K562 (cell line): ENCODE data around the gene SUCO. TPM values are rescaled to one million over a fixed set of nuclear protein-coding genes. Genes with fewer than 3 reads are reported as not detected.
A peak's percentile ranks its signal among the peaks of the same experiment; 100 is the strongest.

Source experiments
- BRCA1 ChIP-seq, 2 experiments: fragments of 450-650 bp in 1 of 2; sonication (generic) in 1 of 2; formaldehyde crosslinking in 1 of 2; IDR thresholded peaks; 2 replicates each; pipeline versions ENCODE4 v1.5.0 to v1.6.1; 2017 to 2020; ENCODE audit warnings: mild to moderate bottlenecking in 1 of 2, missing genetic modification reagents in 1 of 2
- CCNT2 ChIP-seq: IDR thresholded peaks from 2 replicates; pipeline ENCODE4 v1.6.1; 2011; ENCODE audit warnings: borderline replicate concordance, low read depth, mild to moderate bottlenecking, moderate library complexity, mixed read lengths, low read length; ENCODE audit not compliant: insufficient read length; ENCODE audit errors: extremely low read depth
- CEBPG ChIP-seq, 3 experiments: fragments of 200-800 bp in 1 of 3; sonication (Bioruptor generic) in 1 of 3; sonication (generic) in 1 of 3; formaldehyde crosslinking in 1 of 3; IDR thresholded peaks in 2 of 3; conservative IDR thresholded peaks in 1 of 3; 2 replicates each; pipeline versions ENCODE4 v1.6.1 to v1.8.0; 2016 to 2022; ENCODE audit warnings: missing compliant biosample characterization in 2 of 3, missing genetic modification characterization in 2 of 3, mild to moderate bottlenecking in 1 of 3, missing genetic modification reagents in 1 of 3
- CHAMP1 ChIP-seq: fragments of 450-650 bp; IDR thresholded peaks from 2 replicates; pipeline ENCODE4 v1.6.1; 2016; ENCODE audit warnings: mild to moderate bottlenecking
- DPF2 ChIP-seq: fragments of 450-650 bp; IDR thresholded peaks from 2 replicates; pipeline ENCODE4 v1.6.1; 2016
- ESRRA ChIP-seq: fragments of 450-650 bp; IDR thresholded peaks from 2 replicates; pipeline ENCODE4 v1.6.1; 2014; ENCODE audit warnings: low read depth, mild to moderate bottlenecking, moderate library complexity, borderline replicate concordance
- ESRRB ChIP-seq: fragments of 250-450 bp; sonication (Bioruptor Pico); IDR thresholded peaks from 2 replicates; pipeline ENCODE4 v1.5.0; 2020; ENCODE audit warnings: mild to moderate bottlenecking, moderate library complexity, borderline replicate concordance
- HDAC2 ChIP-seq: fragments of 450-650 bp; IDR thresholded peaks from 2 replicates; pipeline ENCODE4 v1.6.1; 2016; ENCODE audit warnings: mild to moderate bottlenecking
- MAFG ChIP-seq: fragments of 450-650 bp; conservative IDR thresholded peaks from 2 replicates; pipeline ENCODE4 v1.6.1; 2016; ENCODE audit warnings: missing genetic modification characterization, missing compliant biosample characterization
- MAFK ChIP-seq: IDR thresholded peaks from 2 replicates; pipeline ENCODE4 v1.6.1; 2011; ENCODE audit warnings: low read length, improper control_type of control experiment
- MBD2 ChIP-seq: sonication (generic); IDR thresholded peaks from 2 replicates; pipeline ENCODE4 v1.6.1; 2016; ENCODE audit warnings: low read depth, borderline replicate concordance
- NR2C1 ChIP-seq, 2 experiments: fragments of 450-650 bp; IDR thresholded peaks; 2 replicates each; pipeline ENCODE4 v1.6.1; 2017; ENCODE audit warnings: mild to moderate bottlenecking in 2 of 2, antibody characterized with exemption in 1 of 2, inconsistent platforms in 1 of 2, missing compliant biosample characterization in 1 of 2, missing genetic modification characterization in 1 of 2
- PBX2 ChIP-seq, 2 experiments: IDR thresholded peaks in 1 of 2; conservative IDR thresholded peaks in 1 of 2; 2 replicates each; pipeline ENCODE4 v1.6.1; 2016; ENCODE audit warnings: low read depth in 2 of 2, mild to moderate bottlenecking in 1 of 2, missing compliant biosample characterization in 1 of 2, missing genetic modification characterization in 1 of 2, moderate library complexity in 1 of 2
- RAD51 ChIP-seq: fragments of 450-650 bp; IDR thresholded peaks from 2 replicates; pipeline ENCODE4 v1.7.1; 2016; ENCODE audit warnings: low read depth, mild to moderate bottlenecking, borderline replicate concordance
- SIN3A ChIP-seq, 2 experiments: fragments of 150-350 bp in 1 of 2; IDR thresholded peaks; 2 replicates each; pipeline ENCODE4 v1.6.1; 2011 to 2016; ENCODE audit warnings: borderline replicate concordance in 2 of 2, low read depth in 2 of 2, low read length in 2 of 2, mild to moderate bottlenecking in 2 of 2, moderate library complexity in 2 of 2; ENCODE audit not compliant: control insufficient read depth in 1 of 2
- SMARCE1 ChIP-seq: fragments of 450-650 bp; IDR thresholded peaks from 2 replicates; pipeline ENCODE4 v1.7.1; 2016; ENCODE audit warnings: mild to moderate bottlenecking
- SNRNP70 ChIP-seq: fragments of 200-400 bp; formaldehyde crosslinking; optimal IDR thresholded peaks from 2 replicates; pipeline ENCODE3; 2017; ENCODE audit warnings: low read depth, low read length
- SOX6 ChIP-seq: fragments of 450-650 bp; IDR thresholded peaks from 2 replicates; pipeline ENCODE4 v1.6.1; 2014; ENCODE audit warnings: mild to moderate bottlenecking
- TRIM24 ChIP-seq, 2 experiments: fragments of 450-650 bp; IDR thresholded peaks; 2 replicates each; pipeline ENCODE4 v1.6.1; 2016
- ZNF57 ChIP-seq: fragments of 450-650 bp; formaldehyde crosslinking; IDR thresholded peaks from 2 replicates; pipeline ENCODE4 v1.4.0; 2020; ENCODE audit warnings: mild to moderate bottlenecking, moderate library complexity
- polyA plus RNA-seq, 8 experiments: library from polyadenylated mRNA; depleted of rRNA in 4 of 8; stranded (reverse) in 5 of 8; unstranded in 3 of 8; fragments of >200 nt; fragmentation: Nextera tagmentation in 2 of 8; fragmentation: Illumina TruSeq in 1 of 8; extraction: Ambion mirVana in 2 of 8; extraction: Trizol in 1 of 8; gene quantifications; 2 replicates each; pipeline versions ENCODE4 v1.2.1 to v1.2.3, GENCODE V29; 2011 to 2014; ENCODE audit warnings: inconsistent platforms in 1 of 8, missing spikeins in 1 of 8
- total RNA-seq, 7 experiments: library from RNA; depleted of rRNA in 6 of 7; stranded (reverse); fragments of >200 nt in 6 of 7; fragmentation: Illumina TruSeq in 2 of 7; extraction: Trizol in 2 of 7; gene quantifications; 2 replicates each; pipeline versions ENCODE4 v1.2.1 to v1.2.3, GENCODE V29; 2011 to 2021; ENCODE audit warnings: low replicate concordance in 1 of 7
- TF ChIP-seq, protein P1 (sequence below): sonication (generic); formaldehyde crosslinking; IDR thresholded peaks from 2 replicates; pipeline ENCODE4 v1.8.0; 2022; ENCODE audit warnings: missing genetic modification reagents, mild to moderate bottlenecking, borderline replicate concordance

SUCO gene
- total and polyA plus RNA-seq, 9 of the 15 experiments (the other 6 are each of a cell fraction or from before 2014, with no cell fraction given), result 2.5 to 20.6 (median 14.3) TPM

DNA sequence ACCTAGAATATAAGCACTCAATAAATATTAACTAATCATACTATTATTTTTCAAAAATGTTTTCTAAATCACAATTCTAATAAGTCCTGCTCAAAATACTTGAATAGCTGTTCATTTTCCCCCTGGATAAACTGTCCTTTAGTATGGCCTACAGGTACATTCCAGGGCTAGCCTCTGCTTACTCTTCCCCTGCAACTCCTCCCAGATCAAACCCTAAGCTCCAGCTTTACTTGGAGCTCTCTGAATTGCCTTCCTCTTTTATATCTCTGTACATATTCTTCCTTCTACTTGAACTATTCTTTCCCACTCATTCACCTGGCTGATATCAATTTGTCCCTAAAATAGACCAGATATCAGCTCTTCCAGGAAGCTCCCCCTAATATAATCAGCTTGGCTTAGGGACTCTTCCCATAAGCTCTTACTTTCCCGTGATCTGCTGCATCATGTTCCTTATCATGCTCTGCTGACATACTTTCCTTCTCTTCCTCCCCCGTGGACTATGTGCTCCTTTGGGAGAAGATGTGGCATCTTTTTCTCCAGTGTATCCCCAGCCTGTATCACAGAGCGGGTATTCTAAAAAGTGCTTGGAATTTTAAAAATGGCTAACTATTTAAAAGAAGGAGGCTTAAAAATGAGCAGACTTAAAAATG, 46.0 kb upstream of the SUCO start (continued):
- TF ChIP-seq TRIM24 (IDR thresholded peaks at IDR 0.05) (no peak), RAD51 (no peak), SOX6 (peak; percentile 41; the same call in 1 of the 2 replicates), BRCA1 (IDR thresholded peaks at IDR 0.05) (no peak), BRCA1 (CRISPR knock-in tag; IDR thresholded peaks at IDR 0.05) (no peak), NR2C1 (IDR thresholded peaks at IDR 0.05) (no peak), NR2C1 (tag; IDR thresholded peaks at IDR 0.05) (no peak), ESRRB (no peak), HDAC2 (peak; percentile 47; the same call in 1 of the 2 replicates), CCNT2 (no peak), MAFG (tag) (peak; percentile 80), ZNF57 (CRISPR knock-in tag) (no peak), SNRNP70 (no peak), MBD2 (no peak), CHAMP1 (peak; percentile 32; the same call in 1 of the 2 replicates), ESRRA (no peak), PBX2 (CRISPR knock-in tag; IDR thresholded peaks at IDR 0.05; ENCODE audit: low read depth) (no peak), PBX2 (tag; conservative IDR thresholded peaks at IDR 0.05; ENCODE audit: low read depth) (0 out of 2 replicates have a peak, but pooled peaks have one; percentile 17), DPF2 (peak; percentile 61), CEBPG (CRISPR knock-in tag; IDR thresholded peaks at IDR 0.05) (no peak), CEBPG (tag; conservative IDR thresholded peaks at IDR 0.05 in 1 of 2, IDR thresholded peaks at IDR 0.05 in 1 of 2) (no peak), MAFK (peak; percentile 46; the same call in 1 of the 2 replicates), SMARCE1 (peak; percentile 44; the same call in 1 of the 2 replicates), SIN3A (IDR thresholded peaks at IDR 0.05; ENCODE audit: borderline replicate concordance in 2 of 2, control insufficient read depth in 1 of 2, low read depth in 2 of 2, low read length in 2 of 2) (no peak)
- TF ChIP-seq, protein P1, sequence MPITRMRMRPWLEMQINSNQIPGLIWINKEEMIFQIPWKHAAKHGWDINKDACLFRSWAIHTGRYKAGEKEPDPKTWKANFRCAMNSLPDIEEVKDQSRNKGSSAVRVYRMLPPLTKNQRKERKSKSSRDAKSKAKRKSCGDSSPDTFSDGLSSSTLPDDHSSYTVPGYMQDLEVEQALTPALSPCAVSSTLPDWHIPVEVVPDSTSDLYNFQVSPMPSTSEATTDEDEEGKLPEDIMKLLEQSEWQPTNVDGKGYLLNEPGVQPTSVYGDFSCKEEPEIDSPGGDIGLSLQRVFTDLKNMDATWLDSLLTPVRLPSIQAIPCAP (CRISPR knock-in tag), result no peak
